Ishikawa (cell line): Measurements from ENCODE around the gene PGLYRP2.

Experiments used
- CEBPB ChIP-seq: IDR thresholded peaks from 2 replicates; pipeline ENCODE4 v1.6.1; 2012
- TAF1 ChIP-seq: IDR thresholded peaks from 2 replicates; pipeline ENCODE4 v1.6.1; 2012; ENCODE audit warnings: low read depth, mild to moderate bottlenecking
- TF ChIP-seq, protein P1 (sequence below): IDR thresholded peaks from 2 replicates; pipeline ENCODE4 v1.6.1; 2012
- TF ChIP-seq, protein P2 (sequence below): IDR thresholded peaks from 2 replicates; pipeline ENCODE4 v1.6.1; 2012

DNA sequence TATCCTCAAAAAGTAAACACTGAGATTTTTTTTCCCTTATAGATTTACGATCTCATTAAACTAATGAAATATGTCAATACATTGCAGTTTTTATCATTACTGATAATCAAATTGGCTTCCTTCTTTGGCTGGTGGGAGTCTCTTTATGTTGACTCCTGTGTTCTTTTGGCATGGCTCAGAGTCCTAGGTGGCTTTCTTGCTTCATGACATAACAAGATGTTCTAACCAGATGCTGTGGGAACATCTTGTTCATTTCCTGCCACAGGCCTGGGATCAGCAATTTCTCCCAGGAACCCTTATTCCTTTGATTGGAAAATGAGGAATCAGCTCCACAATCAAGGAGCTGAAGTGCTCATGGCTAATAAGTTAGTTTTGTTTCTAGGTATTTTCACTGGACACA lies 15.8 kb upstream of the PGLYRP2 start:
- TF ChIP-seq CEBPB: no peak
- TF ChIP-seq TAF1: no peak
- TF ChIP-seq, protein P1, sequence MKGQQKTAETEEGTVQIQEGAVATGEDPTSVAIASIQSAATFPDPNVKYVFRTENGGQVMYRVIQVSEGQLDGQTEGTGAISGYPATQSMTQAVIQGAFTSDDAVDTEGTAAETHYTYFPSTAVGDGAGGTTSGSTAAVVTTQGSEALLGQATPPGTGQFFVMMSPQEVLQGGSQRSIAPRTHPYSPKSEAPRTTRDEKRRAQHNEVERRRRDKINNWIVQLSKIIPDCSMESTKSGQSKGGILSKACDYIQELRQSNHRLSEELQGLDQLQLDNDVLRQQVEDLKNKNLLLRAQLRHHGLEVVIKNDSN: no peak
- TF ChIP-seq, protein P2, sequence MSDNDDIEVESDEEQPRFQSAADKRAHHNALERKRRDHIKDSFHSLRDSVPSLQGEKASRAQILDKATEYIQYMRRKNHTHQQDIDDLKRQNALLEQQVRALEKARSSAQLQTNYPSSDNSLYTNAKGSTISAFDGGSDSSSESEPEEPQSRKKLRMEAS: no peak
